SU-DHL-6 (cell line): ENCODE data around the gene GPR142.

Experiments used
- EZH2phosphoT487 ChIP-seq: fragments of 200-600 bp; sonication (generic), shearing (Covaris generic); conservative IDR thresholded peaks from 2 replicates; pipeline ENCODE4 v1.6.1; 2018; ENCODE audit warnings: mild to moderate bottlenecking, antibody characterized with exemption, low read length, moderate library complexity, mixed read lengths
- TF ChIP-seq, protein P1 (sequence below): fragments of 200-600 bp; sonication (generic); IDR thresholded peaks from one replicate; pipeline ENCODE4 v1.5.1; 2017; ENCODE audit warnings: antibody characterized with exemption, mild to moderate bottlenecking, low read length, moderate library complexity; ENCODE audit not compliant: insufficient read depth, poor library complexity, severe bottlenecking

DNA sequence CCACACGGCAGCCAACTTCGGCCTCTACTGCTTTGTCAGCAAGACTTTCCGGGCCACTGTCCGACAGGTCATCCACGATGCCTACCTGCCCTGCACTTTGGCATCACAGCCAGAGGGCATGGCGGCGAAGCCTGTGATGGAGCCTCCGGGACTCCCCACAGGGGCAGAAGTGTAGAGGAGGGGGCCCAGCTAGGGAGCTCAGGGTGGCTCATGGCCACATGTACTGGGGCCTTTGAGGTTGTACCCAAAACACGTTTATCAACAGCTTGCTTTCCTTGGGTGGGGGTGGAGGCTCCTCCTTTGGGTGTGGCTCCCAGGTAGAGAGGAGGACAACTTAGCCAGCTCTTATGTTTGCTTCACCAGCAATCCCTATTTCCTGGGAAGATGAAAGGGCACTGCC, 5.1 kb downstream of the GPR142 start:
- TF ChIP-seq, protein P1, sequence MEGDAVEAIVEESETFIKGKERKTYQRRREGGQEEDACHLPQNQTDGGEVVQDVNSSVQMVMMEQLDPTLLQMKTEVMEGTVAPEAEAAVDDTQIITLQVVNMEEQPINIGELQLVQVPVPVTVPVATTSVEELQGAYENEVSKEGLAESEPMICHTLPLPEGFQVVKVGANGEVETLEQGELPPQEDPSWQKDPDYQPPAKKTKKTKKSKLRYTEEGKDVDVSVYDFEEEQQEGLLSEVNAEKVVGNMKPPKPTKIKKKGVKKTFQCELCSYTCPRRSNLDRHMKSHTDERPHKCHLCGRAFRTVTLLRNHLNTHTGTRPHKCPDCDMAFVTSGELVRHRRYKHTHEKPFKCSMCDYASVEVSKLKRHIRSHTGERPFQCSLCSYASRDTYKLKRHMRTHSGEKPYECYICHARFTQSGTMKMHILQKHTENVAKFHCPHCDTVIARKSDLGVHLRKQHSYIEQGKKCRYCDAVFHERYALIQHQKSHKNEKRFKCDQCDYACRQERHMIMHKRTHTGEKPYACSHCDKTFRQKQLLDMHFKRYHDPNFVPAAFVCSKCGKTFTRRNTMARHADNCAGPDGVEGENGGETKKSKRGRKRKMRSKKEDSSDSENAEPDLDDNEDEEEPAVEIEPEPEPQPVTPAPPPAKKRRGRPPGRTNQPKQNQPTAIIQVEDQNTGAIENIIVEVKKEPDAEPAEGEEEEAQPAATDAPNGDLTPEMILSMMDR, result no peak
- TF ChIP-seq EZH2phosphoT487, result no peak
